ENCODE measurements around the gene ERG. TPM values are rescaled to one million over a fixed set of nuclear protein-coding genes. Genes with fewer than 3 reads are reported as not detected.

ERG gene
- total and polyA plus RNA-seq, 12 donors = 4.0 to 16.3 (median 11.2) TPM

DNA sequence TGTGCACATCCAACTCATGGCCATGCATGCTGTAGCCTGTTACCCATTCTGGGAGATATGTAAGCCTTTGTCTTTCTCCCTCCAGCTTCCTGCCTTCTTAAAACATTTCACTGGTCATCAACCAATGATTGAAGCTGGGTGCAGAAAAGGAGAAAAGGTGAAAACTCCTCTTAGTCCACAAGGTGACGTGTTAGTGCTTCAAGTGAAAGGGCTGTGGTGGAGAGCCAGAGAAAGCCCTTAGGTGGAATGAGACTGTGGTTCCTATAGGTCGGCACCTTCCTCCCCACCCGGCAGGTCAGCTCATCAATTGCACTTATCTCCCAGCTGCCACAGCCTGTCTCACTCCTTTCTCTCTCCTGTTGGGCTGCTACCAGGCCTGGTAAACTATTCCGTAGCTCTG is 30.4 kb downstream of the ERG start:
- H3K27ac ChIP-seq = no peak overlapping the region
- WGBS, 4 donors = 61 to 66% (median 62%) methylated on average over 4 of the region's 4 CpGs
- H3K4me3 ChIP-seq = no peak overlapping the region
- DNase-seq = no peak
- intact Hi-C loops (cut with DNase I) = no loop called here
- H3K4me1 ChIP-seq (replicated peaks in 1 of 2) = no peaks in the 10 kb centered on the region
- H3K36me3 ChIP-seq (replicated peaks in 1 of 2) = no peaks in the 10 kb centered on the region
- no peaks in the 10 kb centered on the region for H3K27me3 ChIP-seq
- no peaks in the 10 kb centered on the region for H3K9me3 ChIP-seq (replicated peaks in 1 of 3)
- TF ChIP-seq, protein P1, sequence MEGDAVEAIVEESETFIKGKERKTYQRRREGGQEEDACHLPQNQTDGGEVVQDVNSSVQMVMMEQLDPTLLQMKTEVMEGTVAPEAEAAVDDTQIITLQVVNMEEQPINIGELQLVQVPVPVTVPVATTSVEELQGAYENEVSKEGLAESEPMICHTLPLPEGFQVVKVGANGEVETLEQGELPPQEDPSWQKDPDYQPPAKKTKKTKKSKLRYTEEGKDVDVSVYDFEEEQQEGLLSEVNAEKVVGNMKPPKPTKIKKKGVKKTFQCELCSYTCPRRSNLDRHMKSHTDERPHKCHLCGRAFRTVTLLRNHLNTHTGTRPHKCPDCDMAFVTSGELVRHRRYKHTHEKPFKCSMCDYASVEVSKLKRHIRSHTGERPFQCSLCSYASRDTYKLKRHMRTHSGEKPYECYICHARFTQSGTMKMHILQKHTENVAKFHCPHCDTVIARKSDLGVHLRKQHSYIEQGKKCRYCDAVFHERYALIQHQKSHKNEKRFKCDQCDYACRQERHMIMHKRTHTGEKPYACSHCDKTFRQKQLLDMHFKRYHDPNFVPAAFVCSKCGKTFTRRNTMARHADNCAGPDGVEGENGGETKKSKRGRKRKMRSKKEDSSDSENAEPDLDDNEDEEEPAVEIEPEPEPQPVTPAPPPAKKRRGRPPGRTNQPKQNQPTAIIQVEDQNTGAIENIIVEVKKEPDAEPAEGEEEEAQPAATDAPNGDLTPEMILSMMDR (IDR thresholded peaks at IDR 0.05) = no peak

DNA sequence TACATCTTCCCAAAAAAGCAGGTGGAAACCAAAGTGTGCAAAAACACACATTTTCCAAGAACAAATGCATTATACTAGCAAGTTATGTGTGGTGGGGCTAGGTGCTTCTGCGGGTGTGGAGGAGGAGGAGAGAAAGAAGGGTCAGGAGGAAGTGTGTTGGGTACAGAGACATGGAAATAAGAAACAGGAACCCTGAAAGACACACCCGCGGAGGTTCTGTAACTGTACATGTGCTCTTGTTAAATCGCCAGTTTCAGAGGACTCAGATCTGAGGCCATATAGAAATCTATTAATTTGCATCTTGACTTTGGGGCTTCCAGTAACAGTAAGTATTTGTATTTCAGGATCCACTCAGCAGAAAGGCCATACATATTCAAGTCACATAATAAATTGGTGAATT is 30.9 kb downstream of the ERG start:
- no peak for DNase-seq
- Histone ChIP-seq H3K36me3 (replicated peaks in 1 of 2) (no peaks in the 10 kb centered on the region), H3K9me3 (replicated peaks in 1 of 3) (no peaks in the 10 kb centered on the region), H3K4me3 (no peak overlapping the region), H3K27ac (no peak overlapping the region), H3K4me1 (replicated peaks in 1 of 2) (no peaks in the 10 kb centered on the region), H3K27me3 (no peaks in the 10 kb centered on the region)
- intact Hi-C loops (cut with DNase I) = no loop called here
- 65 to 74% (median 67%) methylated on average over 4 of the region's 4 CpGs for WGBS, 4 donors
- no peak for TF ChIP-seq POLR2A (IDR thresholded peaks at IDR 0.05)

DNA sequence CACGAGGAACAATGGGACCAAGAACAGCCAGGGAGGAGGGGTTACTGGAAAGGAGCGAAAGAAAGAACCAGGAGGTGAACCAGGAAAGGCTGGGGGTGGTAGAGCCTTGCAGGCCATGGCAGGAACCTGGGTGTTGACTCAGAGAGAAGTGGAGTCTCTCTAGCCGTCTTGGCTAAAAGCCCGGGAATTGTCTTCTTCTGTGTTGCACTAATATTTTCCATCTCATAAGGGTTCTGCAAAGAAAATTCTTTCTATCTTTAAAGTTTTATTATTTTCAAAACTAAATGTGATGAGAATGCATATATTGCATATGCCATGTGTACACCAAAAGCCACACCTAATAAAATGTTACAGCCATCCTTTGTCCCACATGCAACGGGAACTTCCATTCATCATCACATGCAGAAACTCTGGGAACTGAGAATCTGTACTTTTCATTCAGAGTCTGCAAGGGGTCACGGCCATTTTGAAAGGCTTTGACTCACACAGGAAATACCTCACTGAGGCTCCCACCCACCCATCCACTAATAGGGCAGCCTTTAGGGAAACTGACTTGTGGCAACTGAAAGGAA is 38.0 kb downstream of the ERG start:
- 55 to 70% (median 62%) methylated on average over 6 of the region's 6 CpGs for WGBS, 4 donors

DNA sequence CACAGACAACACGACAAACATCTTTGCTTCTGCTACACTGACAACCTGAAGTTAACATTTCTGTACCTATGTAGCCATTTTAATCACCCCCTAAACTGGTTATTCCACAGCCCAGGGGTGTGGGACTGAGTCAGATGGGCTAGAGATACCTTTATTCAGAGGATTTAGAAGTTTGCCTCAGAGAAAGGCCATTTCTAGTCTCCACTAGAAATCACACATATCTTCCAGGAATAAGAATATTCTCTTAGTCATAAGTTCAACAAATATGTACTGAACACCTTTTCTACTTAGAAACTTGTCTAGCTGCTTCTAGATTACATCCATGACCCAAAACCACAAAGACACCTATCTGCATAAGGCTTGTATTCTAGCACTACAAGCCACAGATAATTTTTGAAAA is 38.8 kb downstream of the ERG start:
- Histone ChIP-seq H3K4me1 (replicated peaks in 1 of 2) (peaks cover 0 to 3% of the 10 kb centered on the region in 2 donors), H3K27ac (no peak overlapping the region), H3K4me3 (no peak overlapping the region), H3K36me3 (replicated peaks in 1 of 2) (no peaks in the 10 kb centered on the region), H3K27me3 (no peaks in the 10 kb centered on the region), H3K9me3 (replicated peaks in 1 of 3) (no peaks in the 10 kb centered on the region)
- TF ChIP-seq, protein P1 (IDR thresholded peaks at IDR 0.05) = no peak
- no peak for TF ChIP-seq POLR2A (IDR thresholded peaks at IDR 0.05)
- 82 to 88% (median 84%) methylated on average over 1 of the region's 1 CpG for WGBS, 4 donors
- DNase-seq = no peak
- intact Hi-C loops (cut with DNase I) = no loop called here

More for the DNA sequence above, 38.0 kb downstream of the ERG start:
- H3K4me1 ChIP-seq (replicated peaks in 1 of 2) = peaks cover 0 to 3% of the 10 kb centered on the region in 2 donors
- intact Hi-C loops (cut with DNase I) = no loop called here
- H3K27ac ChIP-seq = peak overlapping the region in 1 of 5 donors; percentile 40
- no peaks in the 10 kb centered on the region for H3K36me3 ChIP-seq (replicated peaks in 1 of 2)
- H3K27me3 ChIP-seq = no peaks in the 10 kb centered on the region
- peak in 1 of 7 donors; percentile 20 for DNase-seq
- TF ChIP-seq, protein P1 (IDR thresholded peaks at IDR 0.05) = no peak
- TF ChIP-seq POLR2A (IDR thresholded peaks at IDR 0.05) = no peak
- no peaks in the 10 kb centered on the region for H3K9me3 ChIP-seq (replicated peaks in 1 of 3)
- H3K4me3 ChIP-seq = no peak overlapping the region

DNA sequence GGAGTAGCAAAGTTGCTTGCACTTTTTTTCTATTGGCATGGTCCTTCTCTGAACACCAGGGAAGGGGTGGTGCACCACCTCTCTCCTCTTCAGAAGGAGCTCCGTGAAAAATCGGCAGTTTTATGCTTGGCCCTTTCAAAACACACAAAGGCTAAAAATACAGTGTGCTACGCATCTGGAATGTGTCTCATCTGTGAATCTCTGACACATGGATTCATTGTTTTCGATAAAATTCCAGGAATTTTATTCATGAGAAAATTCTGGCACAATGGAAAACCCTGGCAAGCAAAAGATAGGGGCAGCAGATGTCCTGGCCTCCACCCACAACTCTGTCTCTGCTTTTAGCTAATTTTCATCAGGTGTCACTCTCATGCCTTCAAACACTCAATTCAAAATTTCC is 42.9 kb downstream of the ERG start:
- Histone ChIP-seq H3K27ac (no peak overlapping the region), H3K27me3 (no peaks in the 10 kb centered on the region), H3K36me3 (replicated peaks in 1 of 2) (no peaks in the 10 kb centered on the region), H3K4me3 (no peak overlapping the region), H3K4me1 (replicated peaks in 1 of 2) (peaks cover 0 to 2% of the 10 kb centered on the region in 2 donors), H3K9me3 (replicated peaks in 1 of 3) (no peaks in the 10 kb centered on the region)
- intact Hi-C loops (cut with DNase I) = no loop called here
- TF ChIP-seq, protein P1 (IDR thresholded peaks at IDR 0.05) = no peak
- no peak for TF ChIP-seq POLR2A (IDR thresholded peaks at IDR 0.05)
- WGBS, 4 donors = 46 to 55% (median 52%) methylated on average over 4 of the region's 4 CpGs
- no peak for DNase-seq

All from adrenal gland (tissue), 12 donors.